ENCODE measurements around the gene APPL2.
"Not testable (repeated sequence)": the region's sequence is repeated elsewhere in the genome, so short reads cannot be mapped to it uniquely, and the experiment has no call there.

APPL2 gene

GRCh38 chr12:105235732-105236476 is at the start of gene APPL2:
Gene APPL2, minus strand, starts transcription at chr12:105236174. Its CDS starts 162 bp downstream, at chr12:105236012.
- peak; percentile 89 to 90 for DNase-seq

DNA sequence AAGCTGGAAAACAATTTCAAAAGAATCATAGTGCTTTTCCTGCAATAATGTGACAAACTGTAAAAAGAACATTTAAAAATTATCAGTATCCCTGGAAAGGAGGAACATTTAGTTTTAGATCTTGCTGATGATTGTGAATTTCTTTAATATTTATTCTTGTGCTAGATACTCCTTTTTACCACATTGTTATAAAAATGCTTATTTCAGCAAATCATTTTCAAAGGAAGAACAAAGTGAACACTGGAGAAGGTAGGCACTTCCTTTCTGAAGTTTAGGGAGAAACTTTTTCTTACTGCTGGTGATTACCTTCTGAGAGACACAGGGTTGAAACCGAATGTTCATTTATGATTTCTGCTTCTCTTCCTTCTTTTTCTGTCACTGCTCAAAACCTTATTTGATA is 49.4 kb upstream of the APPL2 start:
- no peak for DNase-seq

DNA sequence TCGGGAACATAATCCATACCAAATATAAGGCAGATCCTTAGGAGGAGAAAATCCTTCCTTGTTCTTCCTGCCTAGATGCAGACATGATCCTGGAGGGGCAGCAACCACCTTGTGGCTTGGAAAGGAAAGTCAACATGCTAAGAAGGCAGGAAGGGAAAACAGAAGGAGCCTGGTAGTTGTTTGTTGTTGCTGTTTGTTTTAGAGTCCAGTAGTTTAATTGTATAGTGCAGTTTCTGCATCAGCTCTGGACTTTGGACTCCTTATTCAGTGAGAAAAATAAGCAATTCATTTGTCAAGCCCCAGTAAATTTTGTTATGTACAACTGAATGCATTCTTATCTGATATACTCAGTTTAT is 45.7 kb upstream of the APPL2 start:
- no peak for DNase-seq

DNA sequence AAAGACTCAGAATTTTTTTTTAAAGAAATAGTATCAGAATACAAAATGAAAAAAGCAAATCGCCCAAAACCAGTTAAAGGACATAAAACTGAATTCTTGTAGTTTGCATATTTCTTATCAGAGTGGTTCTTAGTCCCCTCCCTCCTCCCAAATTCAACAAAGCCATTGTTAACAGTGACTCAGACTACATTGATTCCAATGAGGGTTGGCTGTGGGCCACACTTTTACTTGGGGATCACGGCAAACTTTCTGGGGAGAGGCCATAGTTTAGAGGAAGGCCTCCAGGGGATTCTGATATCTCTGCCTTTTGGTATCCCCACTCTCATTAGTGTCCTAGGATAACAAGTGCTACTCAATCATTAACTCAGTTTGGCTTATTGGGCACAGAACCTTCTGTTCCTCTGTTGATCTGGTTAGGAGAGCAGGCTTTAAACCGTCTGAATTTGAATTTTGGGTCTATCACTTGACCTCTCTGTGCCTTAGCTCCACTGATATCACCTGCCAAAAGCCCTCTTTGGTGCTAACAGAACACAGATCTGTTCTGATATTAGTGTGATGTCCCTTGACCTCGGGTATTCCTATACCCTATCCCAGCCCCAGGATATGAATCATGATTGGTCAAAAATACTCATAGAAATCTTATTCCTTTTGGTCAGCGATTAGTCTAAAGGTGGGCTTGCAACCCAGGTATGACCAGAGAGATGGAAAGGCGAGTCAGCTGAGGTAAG is 45.2 kb upstream of the APPL2 start:
- no peak for DNase-seq

GRCh38 chr12:105279460-105280056 is 43.6 kb upstream of the APPL2 start:
- peak; percentile 16 to 21 for DNase-seq

- peak in 1 of 2 experiments; percentile 17 for DNase-seq
Observed at GRCh38 chr12:105278043-105278697, 42.2 kb upstream of the APPL2 start.

DNA sequence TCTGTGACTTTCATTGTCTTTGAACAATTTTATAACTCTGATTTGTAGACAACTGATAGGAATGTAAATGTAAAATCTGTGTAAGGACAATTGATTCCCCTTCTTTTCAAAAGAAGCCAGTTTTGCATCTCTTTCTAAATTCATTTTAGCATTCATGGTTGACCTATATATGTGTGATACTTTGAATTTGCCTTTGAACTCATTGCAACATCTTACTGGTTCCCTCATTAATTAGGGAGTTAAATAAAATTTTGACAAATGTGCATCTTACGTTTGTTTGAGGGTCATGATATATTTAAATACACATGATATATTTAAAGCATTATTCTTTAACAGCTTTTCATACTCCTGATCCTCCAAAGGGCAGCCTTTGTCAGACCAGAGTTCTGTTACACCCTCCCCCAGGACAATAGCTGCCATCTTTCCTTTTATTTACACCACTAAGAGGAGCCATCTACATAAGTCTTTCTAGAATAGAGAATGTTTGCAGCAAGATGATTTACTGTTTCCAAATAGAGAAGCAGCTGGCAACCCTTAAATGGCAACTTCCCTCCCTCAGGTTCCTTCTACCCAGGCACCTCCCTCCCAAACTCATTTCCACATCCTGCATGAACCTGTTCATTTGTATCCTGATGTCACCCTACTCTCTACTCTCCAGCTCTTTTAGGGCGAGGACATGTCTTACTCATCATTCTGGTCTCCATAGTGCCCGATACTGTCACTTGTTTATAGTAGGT is 40.2 kb upstream of the APPL2 start:
- DNase-seq = peak; percentile 69 to 70

- no peak for DNase-seq
Observed at GRCh38 chr12:105274571-105274970, 38.6 kb upstream of the APPL2 start.

GRCh38 chr12:105273601-105274000 is 37.6 kb upstream of the APPL2 start:
- no peak for DNase-seq

- no peak for DNase-seq
Observed at GRCh38 chr12:105272814-105273416, 36.9 kb upstream of the APPL2 start.

DNA sequence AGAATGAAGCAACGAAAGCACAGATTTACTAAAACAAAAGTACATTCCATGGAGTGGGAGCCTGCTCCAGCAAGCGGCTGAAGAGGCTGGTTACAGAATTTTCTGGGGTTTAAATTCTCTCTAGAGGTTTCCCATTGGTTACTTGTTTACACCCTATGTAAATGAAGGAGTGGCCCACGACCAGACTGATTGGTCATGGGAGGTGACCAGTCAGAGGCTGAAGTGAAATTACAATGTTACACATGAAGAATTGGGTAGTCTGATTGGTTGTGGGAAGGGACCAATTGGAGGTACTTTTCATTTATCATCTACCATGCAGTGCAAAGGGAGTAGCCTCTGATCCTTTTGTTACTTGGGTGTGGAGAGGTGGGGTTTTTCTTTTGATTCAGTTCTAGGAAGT is 36.2 kb upstream of the APPL2 start:
- no peak for DNase-seq

- DNase-seq = no peak
Observed at GRCh38 chr12:105271364-105271763, 35.4 kb upstream of the APPL2 start.

DNA sequence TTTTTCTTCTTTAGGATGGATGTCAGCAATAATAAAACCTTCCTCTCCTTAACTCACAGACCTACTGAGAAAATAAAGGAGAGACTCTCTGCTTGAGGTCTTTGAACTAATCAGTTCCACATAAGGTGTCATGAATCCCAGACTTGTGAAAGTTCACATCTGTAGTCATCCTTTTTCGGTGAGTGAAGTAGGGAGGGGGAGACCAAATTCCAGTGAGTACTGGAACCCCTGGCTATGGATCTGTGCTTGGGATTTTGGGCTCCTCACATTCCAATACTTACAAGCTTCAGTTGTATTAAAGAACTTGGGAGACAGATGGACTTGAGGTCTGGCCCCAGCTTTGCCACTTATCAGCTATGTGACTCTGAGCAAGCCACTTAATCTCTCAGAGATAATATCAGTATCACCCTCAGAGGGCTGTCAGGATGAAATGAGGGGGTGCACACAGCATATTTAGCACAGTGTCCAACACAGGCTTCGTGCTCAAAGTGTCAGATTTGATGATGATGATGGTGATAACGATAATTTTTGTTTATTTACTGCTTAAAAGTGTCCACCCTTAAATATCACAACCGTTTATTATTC is 34.8 kb upstream of the APPL2 start:
- no peak for DNase-seq

- no peak for DNase-seq
Observed at GRCh38 chr12:105267711-105268110, 31.7 kb upstream of the APPL2 start.

GRCh38 chr12:105264771-105265170 is 28.8 kb upstream of the APPL2 start:
- DNase-seq = no peak

DNA sequence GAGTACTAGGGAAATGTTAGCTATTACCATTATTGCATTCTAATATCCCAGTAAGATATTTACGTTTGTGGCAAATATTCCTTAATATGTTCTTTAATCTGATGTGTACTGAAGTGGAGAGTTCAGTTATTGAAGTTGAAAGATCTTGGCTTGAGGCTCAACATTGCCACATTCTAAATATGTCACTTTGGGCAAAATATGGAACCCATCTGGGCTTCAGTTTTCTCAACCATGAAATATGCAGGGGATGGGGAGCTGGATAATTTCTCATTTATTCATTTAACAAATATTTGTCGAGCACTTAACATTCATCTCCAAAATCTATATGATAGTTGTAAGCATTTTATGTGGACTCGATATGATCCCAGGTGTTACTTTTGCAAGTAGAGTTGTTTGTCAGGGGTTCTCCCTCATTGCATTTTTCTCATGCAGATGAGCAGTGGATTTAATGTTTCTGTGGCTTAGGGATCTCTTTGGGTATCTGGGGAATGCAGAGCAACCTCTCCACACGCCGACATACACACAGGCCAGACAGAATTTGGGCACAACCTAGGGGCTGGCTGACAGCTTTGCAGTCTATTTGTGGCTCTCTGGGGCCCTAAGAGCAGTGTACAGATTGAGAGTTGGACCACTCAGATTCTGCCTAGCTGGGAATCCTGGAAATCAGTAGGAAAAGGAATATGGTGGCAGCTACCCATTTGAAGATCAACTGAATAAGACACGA is 26.6 kb upstream of the APPL2 start:
- no peak for DNase-seq

DNA sequence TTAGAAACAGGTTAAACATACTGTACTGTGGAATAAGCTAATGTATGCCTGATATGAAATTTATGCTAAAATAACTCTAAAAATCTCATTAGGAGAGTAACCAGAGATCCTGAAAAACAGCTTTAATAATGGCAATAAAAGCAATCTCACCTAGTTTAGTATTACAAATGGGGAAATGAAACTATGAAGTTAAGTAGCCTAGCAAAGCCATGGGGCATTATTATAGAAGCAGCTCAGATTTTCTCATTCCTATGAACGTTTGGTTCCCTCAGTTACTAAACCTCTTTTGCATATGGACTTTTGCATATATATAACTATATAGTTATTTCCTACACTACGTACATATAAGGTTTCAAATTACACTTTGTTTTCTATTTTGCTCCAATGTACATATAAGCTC is 25.0 kb upstream of the APPL2 start:
- DNase-seq = no peak

DNA sequence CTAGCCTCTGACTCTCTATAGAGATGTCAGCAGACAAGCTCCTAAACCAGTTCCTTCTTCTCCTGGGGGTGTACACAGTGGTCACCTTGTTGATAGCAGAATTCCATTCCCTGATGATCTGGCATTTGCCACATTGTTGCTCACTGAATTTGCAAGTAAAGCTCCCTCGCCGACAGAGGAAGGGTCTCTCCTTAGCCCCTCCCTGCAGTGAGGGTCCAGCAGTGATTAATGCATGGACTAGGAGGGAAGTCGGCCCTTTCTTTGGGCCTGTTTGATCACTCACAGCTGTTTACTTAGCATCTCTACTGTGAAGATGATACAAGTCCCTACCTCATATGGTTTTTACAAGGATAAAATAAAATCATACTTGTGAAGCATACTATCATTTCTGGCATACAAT is 23.3 kb upstream of the APPL2 start:
- DNase-seq = no peak

- DNase-seq = no peak
Observed at GRCh38 chr12:105257321-105257728, 21.4 kb upstream of the APPL2 start.

- DNase-seq = no peak
Observed at GRCh38 chr12:105256921-105257320, 20.9 kb upstream of the APPL2 start.

- DNase-seq = not testable (repeated sequence)
Observed at GRCh38 chr12:105256431-105256830, 20.5 kb upstream of the APPL2 start.

Data from SHP77 (cell line).